Measurements from ENCODE around the gene VPS52.

GRCh38 chr6:33317669-33318425 is 46.2 kb upstream of the VPS52 start, which contains the start of gene ZBTB22:
- no peak for TF ChIP-seq CTCF (conservative IDR thresholded peaks at IDR 0.05)
- no peak for TF ChIP-seq EZH2 (IDR thresholded peaks at IDR 0.05; ENCODE audit: low read depth)
